Measurements from ENCODE around the gene SLAMF9.

The SLAMF9 gene

DNA sequence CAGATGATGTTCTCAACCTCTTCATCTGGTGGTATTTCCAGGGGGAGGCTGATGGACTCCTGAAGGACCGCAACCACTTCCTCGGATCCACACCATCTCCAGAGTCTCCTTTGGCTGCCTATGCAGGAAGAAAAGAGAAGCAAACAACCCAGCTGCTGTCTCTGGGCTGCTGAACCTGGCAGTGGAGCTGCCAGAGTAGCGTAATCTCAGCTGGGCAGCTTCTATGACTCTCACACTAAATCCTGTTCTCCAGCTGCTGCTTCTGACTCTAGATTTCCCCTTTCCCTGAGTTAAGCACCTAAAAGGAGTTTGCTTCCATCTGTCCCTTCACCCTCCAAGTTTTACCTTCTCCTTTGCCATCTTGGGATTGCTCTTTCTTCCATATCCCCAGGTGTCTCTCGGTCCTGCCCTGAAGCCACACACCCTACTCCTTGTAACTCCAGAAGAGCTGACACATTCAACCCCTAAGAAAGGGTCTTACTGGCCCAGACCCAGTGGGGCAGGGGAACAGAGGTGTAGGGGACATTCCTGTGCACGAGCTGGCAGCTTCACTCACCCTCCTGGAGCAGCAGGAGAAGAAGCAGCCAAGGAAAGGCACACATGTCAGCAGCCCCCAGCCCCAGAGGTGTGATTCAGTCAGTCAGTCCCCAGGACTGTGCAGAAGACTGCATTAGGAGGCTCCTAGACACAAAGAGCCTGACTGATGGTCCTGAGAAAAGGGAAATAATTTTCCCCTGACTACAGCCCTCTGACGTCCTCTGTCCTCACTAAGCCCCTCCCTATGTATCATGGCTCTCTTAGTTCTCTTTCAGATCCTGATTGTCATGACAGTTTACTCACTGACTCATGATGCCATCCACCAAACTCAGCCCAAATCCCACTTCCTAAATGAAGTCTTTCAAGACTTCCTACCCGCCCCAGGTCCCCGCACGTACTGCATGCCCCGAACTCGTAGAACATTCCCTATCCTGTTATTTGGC lies at the start of gene SLAMF9:
Gene SLAMF9 (minus strand): TSS at position 702 of the 980 bp plus-strand sequence. CDS start 100 bp downstream, at position 602.
- DNase-seq: peak; percentile 21

DNA sequence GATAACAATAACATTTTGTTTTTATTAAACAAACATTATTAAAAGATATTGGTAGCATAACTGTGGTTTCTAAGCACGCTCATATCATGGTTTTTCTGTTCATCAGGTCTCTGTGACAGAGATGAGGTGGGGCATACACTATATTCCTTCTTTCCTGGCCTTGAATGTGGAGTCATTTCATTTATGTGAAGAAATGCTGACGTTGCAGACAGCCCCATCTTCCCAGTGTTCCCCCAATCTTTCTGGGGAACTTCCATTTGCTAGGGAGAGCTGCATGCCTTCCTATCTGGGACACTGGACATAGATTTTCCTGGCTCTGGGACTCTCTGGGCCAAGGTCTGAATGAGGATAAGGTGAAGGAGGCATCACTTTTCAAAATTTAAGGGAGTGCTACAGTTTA lies 47.4 kb upstream of the SLAMF9 start:
- no peak for DNase-seq

DNA sequence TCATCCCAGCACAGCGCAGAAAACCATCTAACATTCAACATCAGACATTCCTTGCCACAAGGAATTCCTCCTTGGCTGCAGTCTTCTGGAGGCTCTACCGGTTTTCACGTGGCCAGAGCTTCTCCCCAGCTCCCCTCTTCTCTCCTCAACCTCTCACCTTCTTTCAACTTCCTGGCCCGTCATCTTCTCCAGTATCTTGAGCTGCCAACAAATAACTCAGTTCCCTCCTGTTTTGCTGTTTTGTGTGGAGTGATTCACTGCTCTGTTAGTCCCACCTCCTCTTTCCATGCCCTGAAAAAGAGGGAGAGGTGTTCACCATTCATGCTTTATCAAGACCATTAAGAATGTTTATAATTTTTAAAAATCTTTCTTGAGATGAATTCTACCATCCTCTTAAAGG lies 45.2 kb upstream of the SLAMF9 start:
- DNase-seq: no peak

DNA sequence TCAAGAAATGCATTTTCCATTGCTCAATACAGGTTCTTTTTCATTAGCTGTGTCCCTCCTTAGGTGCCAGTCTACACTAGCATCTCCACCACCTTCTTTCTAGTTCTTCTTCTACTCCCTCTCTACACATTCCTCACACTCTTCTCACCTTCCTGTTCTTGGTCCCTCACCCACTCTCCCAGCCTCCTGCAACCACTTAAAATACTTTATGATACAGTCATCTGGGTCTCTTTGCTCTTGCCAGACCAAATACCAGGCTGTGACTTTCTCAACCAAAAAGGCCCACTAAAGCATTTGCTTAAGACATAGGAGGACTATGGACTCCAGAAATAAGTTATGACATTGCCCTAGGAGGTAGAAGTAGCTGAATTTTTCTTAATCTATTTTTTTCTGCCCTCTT lies 42.6 kb upstream of the SLAMF9 start:
- DNase-seq: no peak

DNA sequence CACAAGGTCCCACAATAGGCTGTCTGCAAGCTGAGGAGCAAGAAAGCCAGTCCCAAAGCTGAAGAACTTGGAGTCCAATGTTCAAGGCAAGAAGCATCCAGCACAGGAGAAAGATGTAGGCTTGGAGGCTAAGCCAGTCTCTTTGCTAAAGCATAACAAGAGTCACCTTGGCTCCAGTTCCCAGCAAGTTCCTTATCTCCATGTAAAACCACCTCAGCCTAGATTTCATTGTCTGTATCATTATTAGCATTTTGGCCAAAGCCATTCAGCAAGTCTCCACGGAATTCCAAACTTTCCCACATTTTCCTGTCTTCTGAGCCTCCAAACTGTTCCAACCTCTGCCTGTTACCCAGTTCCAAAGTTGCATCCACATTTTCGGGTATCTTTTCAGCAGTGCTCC lies 40.9 kb upstream of the SLAMF9 start:
- no peak for DNase-seq

DNA sequence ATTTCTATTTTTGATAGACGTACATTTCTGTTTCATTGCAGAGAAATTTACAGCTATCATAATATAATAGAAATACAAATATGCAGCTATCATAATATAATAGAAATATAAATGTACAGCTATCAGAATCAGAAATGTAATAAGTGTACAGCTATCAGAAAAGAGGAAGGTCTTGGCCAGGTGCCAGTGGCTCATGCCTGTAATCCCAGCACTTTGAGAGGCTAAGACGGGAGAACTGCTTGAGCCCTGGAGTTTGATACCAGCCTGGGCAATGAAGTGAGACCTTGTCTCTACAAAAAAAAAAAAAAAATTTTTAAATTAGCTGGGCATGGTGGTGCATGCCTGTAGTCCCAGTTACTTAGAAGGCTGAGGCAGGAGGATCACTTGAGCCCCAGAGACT lies 39.9 kb upstream of the SLAMF9 start:
- no peak for DNase-seq

DNA sequence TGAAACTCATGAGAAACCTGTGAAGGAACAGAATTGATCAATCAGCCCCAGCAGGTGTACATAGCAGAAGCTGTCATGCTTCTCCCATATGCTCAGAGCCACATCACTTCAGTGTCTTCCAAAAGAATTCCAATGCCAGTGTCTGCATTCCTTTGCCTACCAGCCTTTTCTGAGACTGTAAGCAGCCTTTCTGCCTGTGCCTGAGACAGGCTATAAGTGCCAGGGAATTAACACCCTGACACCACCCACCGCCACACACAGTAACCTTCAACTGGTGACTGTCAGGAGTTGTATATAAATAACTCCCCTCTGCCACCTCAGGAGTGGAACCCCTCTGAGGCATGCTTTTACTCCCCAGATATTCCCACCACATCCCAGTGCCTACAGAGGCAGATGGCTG lies 38.1 kb upstream of the SLAMF9 start:
- no peak for DNase-seq

DNA sequence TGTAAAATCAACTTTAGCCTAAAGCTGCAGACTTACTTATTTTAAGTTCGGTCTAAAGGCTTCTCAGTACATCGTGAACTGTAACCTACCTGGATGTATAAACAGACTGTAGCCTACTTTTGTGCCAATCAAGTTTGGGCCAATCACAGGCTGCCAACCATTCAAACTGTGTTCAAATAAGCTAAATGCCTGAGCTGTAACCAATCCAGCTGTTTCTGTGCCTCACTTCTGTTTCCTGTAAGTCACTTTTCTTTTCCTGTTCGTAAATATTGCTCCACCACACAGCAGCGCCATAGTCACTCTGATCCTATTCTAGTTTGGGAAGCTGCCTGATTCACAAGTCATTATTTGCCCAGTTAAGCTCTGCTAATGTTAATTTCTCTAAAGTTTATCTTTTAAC lies 37.5 kb upstream of the SLAMF9 start:
- DNase-seq: peak; percentile 46

DNA sequence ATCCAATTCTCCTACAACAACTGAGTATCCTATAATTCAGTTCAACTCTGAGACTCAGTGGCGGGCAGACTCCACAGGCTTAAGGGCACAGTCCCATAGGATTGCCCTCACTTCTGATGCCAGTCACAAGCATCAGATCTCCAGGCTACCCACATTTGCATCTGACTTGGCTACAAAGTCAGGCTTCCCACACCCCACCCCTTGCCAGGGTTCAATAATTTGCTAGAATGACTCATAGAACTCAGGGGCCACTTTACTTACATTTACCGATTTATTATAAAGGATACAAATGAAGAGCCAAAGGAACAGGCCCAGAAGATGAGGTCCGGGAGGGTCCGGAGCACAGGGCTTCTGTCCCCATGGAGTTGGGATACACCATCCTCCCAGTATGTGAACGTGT lies 36.0 kb upstream of the SLAMF9 start:
- DNase-seq: no peak

DNA sequence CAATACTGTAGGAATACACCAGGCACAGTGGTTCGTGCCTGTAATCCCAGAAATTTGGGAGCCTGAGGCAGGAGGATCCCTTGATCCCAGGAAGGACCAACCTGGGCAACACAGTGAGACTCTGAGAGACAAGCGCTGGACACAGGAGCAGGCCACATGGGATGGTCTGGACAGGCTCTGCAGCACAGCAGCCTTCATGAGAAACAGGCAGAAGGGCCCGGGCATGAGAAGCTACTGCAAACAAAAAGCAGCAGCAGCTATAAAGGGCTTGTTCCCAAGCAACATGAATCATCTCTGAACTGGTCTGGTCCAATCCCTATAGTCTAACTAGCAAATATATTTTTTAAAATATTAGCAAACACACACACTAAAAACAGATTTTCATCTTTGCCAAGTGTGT lies 35.5 kb upstream of the SLAMF9 start:
- DNase-seq: no peak

DNA sequence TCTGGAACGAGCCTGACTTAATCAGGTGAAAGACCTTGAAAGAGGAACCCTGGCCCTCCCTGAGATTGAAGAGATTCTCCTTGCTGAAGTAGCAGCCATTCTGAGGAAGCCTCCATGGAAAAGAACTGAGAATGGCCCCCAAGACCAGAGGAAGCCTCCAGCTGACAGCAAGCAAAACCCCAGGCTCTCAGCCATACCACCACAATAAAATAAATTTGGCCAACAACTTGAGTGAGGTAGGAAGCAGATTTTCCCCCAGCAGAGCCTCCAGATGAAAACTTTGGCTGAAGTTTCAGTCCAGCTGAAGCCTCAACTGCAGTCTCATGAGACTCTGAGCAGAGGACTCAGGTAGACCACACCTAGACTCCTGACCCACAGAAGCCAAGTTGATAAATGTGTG lies 34.0 kb upstream of the SLAMF9 start:
- no peak for DNase-seq

DNA sequence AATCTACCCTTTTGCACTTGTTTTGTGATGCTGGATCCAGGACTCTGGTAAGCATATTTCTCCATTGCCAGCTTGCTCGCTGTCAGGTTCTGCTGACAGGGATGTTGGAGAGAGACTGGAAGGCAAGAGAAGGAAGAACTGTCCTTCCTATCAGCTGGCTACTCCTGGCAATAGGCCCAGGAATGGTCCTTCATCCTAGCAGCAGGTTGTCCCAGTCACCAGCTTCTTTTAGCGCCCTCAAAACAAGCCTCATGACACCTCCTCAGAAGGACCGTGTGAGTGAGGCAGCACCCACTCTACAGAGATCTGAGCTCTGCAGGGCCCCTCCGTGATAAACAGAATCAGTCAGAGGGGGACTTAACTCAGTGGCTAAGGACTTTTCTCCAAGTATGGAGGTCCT lies 33.1 kb upstream of the SLAMF9 start:
- DNase-seq: no peak

DNA sequence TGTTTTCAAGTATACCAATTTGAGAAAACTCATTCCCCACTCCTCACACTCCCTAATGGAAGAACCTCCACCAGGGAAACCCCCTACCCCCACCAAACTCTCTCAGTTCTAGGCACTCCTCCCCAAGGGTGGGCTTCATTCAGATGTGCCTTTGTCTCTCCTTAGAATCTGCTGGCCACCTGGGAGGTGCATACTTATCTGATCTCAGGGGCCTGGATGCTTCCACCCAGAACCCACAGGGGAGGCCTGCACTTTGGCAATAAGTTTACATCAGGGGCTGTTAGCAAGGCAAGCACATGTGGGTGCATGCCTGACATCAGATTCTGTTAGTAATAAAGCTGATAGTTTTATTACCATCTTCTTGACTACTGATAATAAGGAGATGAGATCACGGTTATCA lies 32.5 kb upstream of the SLAMF9 start:
- DNase-seq: no peak

DNA sequence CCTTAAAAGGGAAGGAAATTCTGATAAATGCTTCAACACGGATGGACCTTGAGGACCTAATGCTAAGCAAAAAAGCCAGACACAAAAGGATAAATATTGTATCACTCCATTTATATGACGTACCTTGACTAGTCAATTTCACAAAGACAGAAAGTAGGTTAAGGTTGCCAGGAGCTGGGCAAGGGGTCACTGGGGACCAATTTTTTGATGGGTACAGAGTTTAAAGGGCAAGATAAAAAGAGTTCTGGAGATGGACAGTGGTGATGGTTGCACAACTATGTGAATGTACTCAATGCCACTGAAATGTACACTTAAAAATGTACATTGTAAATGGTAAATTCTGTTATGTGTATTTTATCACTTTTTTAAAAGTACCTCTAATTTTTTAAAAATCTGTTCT lies 32.1 kb upstream of the SLAMF9 start:
- no peak for DNase-seq

DNA sequence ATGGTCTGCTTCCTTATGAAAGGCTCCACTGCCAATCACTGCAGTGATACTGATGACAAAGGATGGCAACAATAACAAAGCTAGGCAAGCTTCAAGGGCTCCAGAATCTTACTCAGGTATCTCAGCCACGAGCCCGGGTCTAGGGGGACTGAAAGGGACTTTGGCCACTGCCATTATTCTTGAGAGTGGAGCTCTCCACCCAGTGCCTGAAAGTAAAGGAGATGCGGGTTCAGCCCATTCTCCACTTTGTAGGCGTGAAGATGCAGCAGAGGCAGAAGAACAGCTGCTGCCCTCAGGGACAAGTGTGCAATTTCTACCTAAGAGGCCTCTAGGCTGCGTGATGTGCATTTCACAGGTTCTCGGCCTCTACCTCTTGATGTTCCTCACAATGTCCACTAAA lies 31.4 kb upstream of the SLAMF9 start:
- no peak for DNase-seq

DNA sequence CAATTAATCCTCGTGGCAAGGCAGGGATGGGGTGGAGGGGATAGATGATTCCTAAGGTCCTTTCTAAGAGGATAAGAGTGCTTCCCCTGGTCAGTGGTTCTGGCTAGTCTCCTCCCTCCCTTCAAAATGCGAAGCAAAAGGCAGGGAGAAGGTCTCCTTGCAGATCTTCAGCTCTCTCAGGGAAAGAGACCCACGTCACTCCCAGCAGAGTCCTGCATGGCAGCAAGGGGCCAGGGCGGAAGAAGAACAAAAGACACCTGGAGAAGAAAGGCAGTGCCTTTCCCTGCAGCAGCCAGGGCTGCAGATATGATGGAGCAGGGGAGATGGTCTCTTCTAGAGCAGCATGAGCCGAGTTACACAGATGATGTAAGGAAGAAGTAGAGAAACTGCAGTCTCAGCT lies 29.6 kb upstream of the SLAMF9 start:
- DNase-seq: no peak

DNA sequence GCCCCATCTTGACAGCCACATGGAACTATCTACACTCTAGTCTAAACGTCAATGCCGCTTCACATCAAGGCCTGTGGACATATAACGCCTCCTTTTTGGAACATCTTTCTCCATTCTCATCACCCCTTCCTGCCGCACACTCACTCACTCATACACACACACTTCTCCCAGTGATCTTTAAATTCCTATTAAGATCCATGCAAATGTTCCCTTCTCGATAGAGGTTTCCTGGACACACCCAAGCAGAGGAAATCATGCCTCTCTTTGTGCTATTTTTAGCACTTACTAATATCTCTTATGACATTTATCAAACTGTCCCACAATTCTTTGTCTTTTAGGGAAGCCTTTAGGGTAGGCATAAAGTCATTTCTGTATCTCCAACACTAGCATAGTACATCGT lies 28.2 kb upstream of the SLAMF9 start:
- DNase-seq: no peak

DNA sequence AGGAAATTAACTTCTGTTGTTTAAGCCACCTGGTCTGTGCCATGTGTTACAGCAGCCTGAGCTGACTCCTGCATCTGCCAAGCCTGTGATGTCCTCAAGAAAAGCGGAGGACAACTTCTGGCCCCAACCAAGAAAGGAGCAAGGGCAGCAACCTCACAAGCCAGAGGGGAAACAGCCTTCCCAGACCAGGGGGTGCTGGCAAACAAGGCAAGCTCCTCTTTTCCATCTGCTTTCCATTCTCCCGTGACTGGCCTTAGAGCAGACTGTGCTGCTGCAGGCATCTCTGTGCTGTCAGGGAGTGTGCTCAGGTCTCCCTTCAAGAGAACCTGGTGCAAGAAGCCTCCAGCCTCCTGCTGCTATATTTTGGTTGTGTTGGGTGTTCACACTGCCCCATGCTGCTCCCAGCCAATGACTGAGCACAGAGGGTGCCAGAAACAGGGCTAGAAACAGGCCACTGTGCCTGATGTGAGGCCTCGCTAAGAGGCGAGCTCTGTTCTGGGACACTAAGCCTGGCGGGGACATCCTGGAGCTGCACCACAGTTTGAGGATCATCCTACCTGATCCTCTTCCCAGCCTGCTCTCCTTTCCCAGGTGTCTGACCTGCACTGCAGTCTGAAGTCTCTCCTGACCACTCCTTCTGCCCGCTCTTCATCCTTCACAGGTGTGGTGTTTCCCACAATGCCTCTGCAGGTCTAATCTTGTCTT lies 27.5 kb upstream of the SLAMF9 start:
- DNase-seq: no peak

DNA sequence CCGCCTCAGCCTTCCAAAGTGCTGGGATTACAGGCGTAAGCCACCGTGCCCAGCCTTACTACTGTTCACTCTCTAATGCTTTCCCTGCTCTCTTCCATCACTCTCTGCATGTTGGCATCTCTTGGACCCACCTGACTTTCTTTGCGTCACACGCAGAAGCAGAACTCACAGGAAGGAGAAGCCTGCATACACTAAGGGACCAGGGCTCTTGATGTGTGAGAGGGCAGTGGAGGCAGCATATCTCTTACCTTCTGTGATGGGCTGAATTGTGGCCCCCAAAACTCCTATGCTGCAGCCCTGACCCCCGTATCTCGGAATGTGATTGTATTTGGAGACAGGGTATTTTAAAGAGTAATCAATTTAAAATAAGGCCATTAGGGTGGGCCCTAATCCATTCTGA lies 26.7 kb upstream of the SLAMF9 start:
- DNase-seq: no peak

DNA sequence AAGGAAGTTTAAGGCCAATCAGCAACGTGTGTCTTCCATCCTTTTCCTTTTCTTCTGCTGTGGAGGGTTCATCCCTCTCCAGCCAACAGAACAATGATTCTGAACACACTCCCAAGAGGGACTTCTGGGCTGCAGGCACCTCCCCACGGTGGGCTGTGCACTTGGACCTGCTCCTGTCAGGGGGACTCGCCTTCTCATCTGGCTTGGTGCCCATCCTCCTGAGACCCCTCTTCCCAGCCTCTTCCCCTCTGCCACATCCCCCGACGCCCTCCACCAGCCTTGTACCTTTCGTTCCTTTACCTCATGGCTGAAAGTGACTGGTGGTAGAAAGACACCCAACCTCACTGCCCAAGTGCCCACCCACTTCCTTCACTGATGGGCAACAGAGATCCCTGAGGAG lies 26.0 kb upstream of the SLAMF9 start:
- DNase-seq: no peak

DNA sequence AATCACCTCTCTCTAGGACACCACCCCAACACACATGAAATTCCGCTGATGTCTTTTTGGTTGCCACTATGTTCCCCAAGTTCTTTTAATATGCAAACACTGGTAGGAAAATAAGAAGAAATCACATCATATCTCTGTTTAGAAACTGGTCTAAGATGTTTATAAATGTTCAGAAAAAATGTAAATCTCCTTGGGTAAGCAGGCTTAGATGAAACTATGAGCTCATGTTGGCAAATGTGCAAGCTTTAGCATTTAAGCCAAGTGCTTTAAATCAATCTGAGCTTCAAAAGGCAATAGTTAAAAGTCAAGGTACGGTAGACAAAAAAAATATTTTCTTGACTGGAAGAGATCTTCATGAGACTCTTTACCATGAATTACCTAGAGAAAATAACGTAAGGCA lies 25.2 kb upstream of the SLAMF9 start:
- DNase-seq: no peak

DNA sequence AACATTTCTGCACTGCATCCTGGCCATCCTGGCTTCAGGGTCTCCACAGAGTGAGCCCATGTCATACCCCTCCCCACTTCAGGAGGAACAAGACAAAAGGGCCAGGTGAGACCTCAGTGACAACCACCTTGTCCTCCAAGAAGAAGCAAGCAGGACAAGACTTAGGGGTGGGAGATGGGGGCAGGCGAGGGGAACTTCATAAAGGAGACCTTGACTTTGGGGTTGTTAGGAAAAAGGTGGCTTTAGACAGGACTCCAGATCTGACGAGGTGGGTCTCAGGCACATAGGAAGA lies 24.0 kb upstream of the SLAMF9 start:
- no peak for DNase-seq

DNA sequence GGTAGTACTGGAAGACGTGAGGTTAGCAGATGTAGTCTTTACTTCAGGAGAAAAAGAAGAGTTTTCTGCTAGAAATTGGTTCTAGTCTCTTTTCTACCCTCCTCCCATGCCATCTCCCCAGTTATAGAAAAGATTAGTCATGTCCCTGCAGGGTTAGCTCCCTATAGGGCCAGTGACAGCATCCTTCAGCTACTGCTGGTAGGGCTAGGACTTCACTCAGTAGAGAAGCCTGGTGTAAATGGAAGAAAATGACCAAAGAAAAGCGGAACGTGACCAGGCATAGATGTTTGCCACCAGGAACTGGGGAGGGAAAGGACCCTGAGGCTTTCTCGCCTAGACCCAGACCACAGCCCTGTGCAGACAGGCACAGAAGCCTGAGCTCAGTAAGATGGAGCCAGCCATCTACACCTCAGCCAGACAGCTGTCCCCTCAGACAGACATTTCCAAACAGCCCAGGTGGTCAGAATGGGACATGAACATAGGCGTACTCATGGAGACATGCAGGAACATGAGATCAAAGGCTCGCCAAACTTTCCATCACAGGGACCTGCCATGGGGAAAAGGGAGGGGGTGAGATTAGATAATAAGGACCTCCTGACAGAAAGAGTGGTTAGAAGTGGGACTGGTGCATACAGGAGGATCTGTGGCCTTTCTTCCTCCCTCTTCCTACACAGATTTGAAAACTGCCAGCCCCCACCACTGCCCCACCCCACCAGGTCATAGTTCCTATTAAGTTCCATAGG lies 23.5 kb upstream of the SLAMF9 start:
- no peak for DNase-seq

Measured in CD4-positive, alpha-beta T cell treated with Interferon gamma for 1 hour (primary cell).